Measurements from ENCODE around the gene KCTD13. TPM values are rescaled to one million over a fixed set of nuclear protein-coding genes. Genes with fewer than 3 reads are reported as not detected.

KCTD13 gene
- total and polyA plus RNA-seq, 2 donors from 2014 or later = 9.9 to 25.8 TPM

GRCh38 chr16:29857133-29857760 lies 68.8 kb downstream of the KCTD13 start:
- FAIRE-seq = no peak
- H3K4me1 ChIP-seq (ENCODE audit: control insufficient read depth in 2 of 3, insufficient read depth in 2 of 3, low read depth in 1 of 3, low read length in 3 of 3) = peaks cover 0 to 10% (median 5%) of the 10 kb centered on the region in 3 donors
- H3K27me3 ChIP-seq (ENCODE audit: control insufficient read depth, insufficient read depth, low read length) = no peaks in the 10 kb centered on the region
- intact Hi-C loops (cut with DNase I) = no loop called here
- H3K27ac ChIP-seq (ENCODE audit: low read depth in 2 of 2, low read length in 2 of 2) = no peak overlapping the region
- peaks cover 0 to 5% (median 0%) of the 10 kb centered on the region in 3 donors for H3K36me3 ChIP-seq (ENCODE audit: control insufficient read depth in 2 of 3, insufficient read depth in 3 of 3, low read length in 3 of 3)
- DNase-seq = no peak
- no peak for TF ChIP-seq CTCF (IDR thresholded peaks at IDR 0.05; ENCODE audit: borderline replicate concordance, extremely low read depth, insufficient read depth)
- no peaks in the 10 kb centered on the region for H3K9me3 ChIP-seq (ENCODE audit: control insufficient read depth in 2 of 3, insufficient read depth in 1 of 3, low read length in 3 of 3)
- H3K4me3 ChIP-seq (ENCODE audit: low read length in 3 of 3) = no peak overlapping the region
- H3K9ac ChIP-seq (ENCODE audit: low read length in 3 of 3) = no peak overlapping the region

Other genes starting within 250 kb of the KCTD13 start
- 13.9 TPM for gene QPRT, start 247.0 kb downstream of the KCTD13 start, total RNA-seq
- 168 TPM for gene QPRT, start 247.0 kb downstream of the KCTD13 start, polyA plus RNA-seq (ENCODE audit: insufficient read depth, low read depth, low replicate concordance)
- 4.9 TPM for gene C16orf54, start 180.2 kb downstream of the KCTD13 start, total RNA-seq
- gene C16orf54, start 180.2 kb downstream of the KCTD13 start, polyA plus RNA-seq (ENCODE audit: insufficient read depth, low read depth, low replicate concordance) = 0.39 TPM
- not detected for gene ZG16, start 148.0 kb downstream of the KCTD13 start, total RNA-seq
- gene ZG16, start 148.0 kb downstream of the KCTD13 start, polyA plus RNA-seq (ENCODE audit: insufficient read depth, low read depth, low replicate concordance) = not detected
- 32.3 TPM for gene KIF22, start 135.5 kb downstream of the KCTD13 start, total RNA-seq
- 42.9 TPM for gene KIF22, start 135.5 kb downstream of the KCTD13 start, polyA plus RNA-seq (ENCODE audit: insufficient read depth, low read depth, low replicate concordance)
- 137 TPM for gene MAZ, start 119.7 kb downstream of the KCTD13 start, total RNA-seq
- 85.5 TPM for gene MAZ, start 119.7 kb downstream of the KCTD13 start, polyA plus RNA-seq (ENCODE audit: insufficient read depth, low read depth, low replicate concordance)
- gene PRRT2, start 114.0 kb downstream of the KCTD13 start, total RNA-seq = 1.9 TPM
- gene PRRT2, start 114.0 kb downstream of the KCTD13 start, polyA plus RNA-seq (ENCODE audit: insufficient read depth, low read depth, low replicate concordance) = 0.88 TPM
- 23.5 TPM for gene PAGR1, start 110.1 kb downstream of the KCTD13 start, total RNA-seq
- 30.0 TPM for gene PAGR1, start 110.1 kb downstream of the KCTD13 start, polyA plus RNA-seq (ENCODE audit: insufficient read depth, low read depth, low replicate concordance)
- gene MVP, start 105.8 kb downstream of the KCTD13 start, total RNA-seq = 271 TPM
- gene MVP, start 105.8 kb downstream of the KCTD13 start, polyA plus RNA-seq (ENCODE audit: insufficient read depth, low read depth, low replicate concordance) = 123 TPM
- 85.9 TPM for gene CDIPT, start 63.0 kb downstream of the KCTD13 start, total RNA-seq
- 148 TPM for gene CDIPT, start 63.0 kb downstream of the KCTD13 start, polyA plus RNA-seq (ENCODE audit: insufficient read depth, low read depth, low replicate concordance)
- 32.4 TPM for gene SEZ6L2, start 26.7 kb downstream of the KCTD13 start, total RNA-seq
- gene SEZ6L2, start 26.7 kb downstream of the KCTD13 start, polyA plus RNA-seq (ENCODE audit: insufficient read depth, low read depth, low replicate concordance) = 9.1 TPM
- gene ASPHD1, start 25.7 kb downstream of the KCTD13 start, total RNA-seq = 8.9 TPM
- gene ASPHD1, start 25.7 kb downstream of the KCTD13 start, polyA plus RNA-seq (ENCODE audit: insufficient read depth, low read depth, low replicate concordance) = 6.1 TPM
- gene TMEM219, start 35.9 kb upstream of the KCTD13 start, total RNA-seq = 127 TPM
- gene TMEM219, start 35.9 kb upstream of the KCTD13 start, polyA plus RNA-seq (ENCODE audit: insufficient read depth, low read depth, low replicate concordance) = 288 TPM
- gene TAOK2, start 47.6 kb upstream of the KCTD13 start, total RNA-seq = 54.3 TPM
- 19.6 TPM for gene TAOK2, start 47.6 kb upstream of the KCTD13 start, polyA plus RNA-seq (ENCODE audit: insufficient read depth, low read depth, low replicate concordance)
- 16.0 TPM for gene HIRIP3, start 69.4 kb upstream of the KCTD13 start, total RNA-seq
- 18.7 TPM for gene HIRIP3, start 69.4 kb upstream of the KCTD13 start, polyA plus RNA-seq (ENCODE audit: insufficient read depth, low read depth, low replicate concordance)
- gene INO80E, start 70.0 kb upstream of the KCTD13 start, total RNA-seq = 74.1 TPM
- 52.7 TPM for gene INO80E, start 70.0 kb upstream of the KCTD13 start, polyA plus RNA-seq (ENCODE audit: insufficient read depth, low read depth, low replicate concordance)
- gene DOC2A, start 84.8 kb upstream of the KCTD13 start, total RNA-seq = 1.9 TPM
- gene DOC2A, start 84.8 kb upstream of the KCTD13 start, polyA plus RNA-seq (ENCODE audit: insufficient read depth, low read depth, low replicate concordance) = 3.5 TPM
- gene C16orf92, start 97.0 kb upstream of the KCTD13 start, total RNA-seq = not detected
- not detected for gene C16orf92, start 97.0 kb upstream of the KCTD13 start, polyA plus RNA-seq (ENCODE audit: insufficient read depth, low read depth, low replicate concordance)
- not detected for gene TLCD3B, start 105.0 kb upstream of the KCTD13 start, total RNA-seq
- not detected for gene TLCD3B, start 105.0 kb upstream of the KCTD13 start, polyA plus RNA-seq (ENCODE audit: insufficient read depth, low read depth, low replicate concordance)
- 1,017 TPM for gene ALDOA, start 139.5 kb upstream of the KCTD13 start, total RNA-seq
- 1,506 TPM for gene ALDOA, start 139.5 kb upstream of the KCTD13 start, polyA plus RNA-seq (ENCODE audit: insufficient read depth, low read depth, low replicate concordance)
- gene PPP4C, start 149.8 kb upstream of the KCTD13 start, total RNA-seq = 78.8 TPM
- 107 TPM for gene PPP4C, start 149.8 kb upstream of the KCTD13 start, polyA plus RNA-seq (ENCODE audit: insufficient read depth, low read depth, low replicate concordance)
- 1.6 TPM for gene TBX6, start 165.7 kb upstream of the KCTD13 start, total RNA-seq
- gene TBX6, start 165.7 kb upstream of the KCTD13 start, polyA plus RNA-seq (ENCODE audit: insufficient read depth, low read depth, low replicate concordance) = 0.62 TPM
- 40.0 TPM for gene YPEL3, start 170.0 kb upstream of the KCTD13 start, total RNA-seq
- 107 TPM for gene YPEL3, start 170.0 kb upstream of the KCTD13 start, polyA plus RNA-seq (ENCODE audit: insufficient read depth, low read depth, low replicate concordance)
- gene GDPD3, start 187.3 kb upstream of the KCTD13 start, total RNA-seq = 3.6 TPM
- 17.7 TPM for gene GDPD3, start 187.3 kb upstream of the KCTD13 start, polyA plus RNA-seq (ENCODE audit: insufficient read depth, low read depth, low replicate concordance)
- gene MAPK3, start 197.0 kb upstream of the KCTD13 start, total RNA-seq = 77.7 TPM
- 90.0 TPM for gene MAPK3, start 197.0 kb upstream of the KCTD13 start, polyA plus RNA-seq (ENCODE audit: insufficient read depth, low read depth, low replicate concordance)